ENCODE results near the gene TMEM272. TPM values are rescaled to one million over a fixed set of nuclear protein-coding genes. Genes with fewer than 3 reads are reported as not detected.
A peak's percentile ranks its signal among the peaks of the same experiment; 100 is the strongest.

The TMEM272 gene
- total RNA-seq, 3 donors from 2014 or later (not counting 1 experiment from before 2014, with no cell fraction given), result 0.08 TPM; not detected in 2

- no peak for ATAC-seq
- Histone ChIP-seq H3K9me3 (ENCODE audit: control insufficient read depth, insufficient read depth, low read length) (no peaks in the 10 kb centered on the region), H3K4me1 (ENCODE audit: control insufficient read depth, insufficient read depth, low read length) (peaks cover 30% of the 10 kb centered on the region), H3K27ac (ENCODE audit: low read length) (no peak overlapping the region), H3K36me3 (ENCODE audit: control insufficient read depth, insufficient read depth, low read length) (no peaks in the 10 kb centered on the region), H3K27me3 (ENCODE audit: control insufficient read depth, insufficient read depth, low read length) (no peaks in the 10 kb centered on the region), H3K4me3 (ENCODE audit: low read length) (no peak overlapping the region)
- 87% methylated on average over 19 of the region's 19 CpGs for WGBS (ENCODE audit: insufficient coverage)
- Mint-ChIP-seq H3K4me1 (peaks cover 29 to 30% of the 10 kb centered on the region in 2 donors), H3K27ac (no peak overlapping the region), H3K4me3 (no peak overlapping the region), H3K36me3 (no peaks in the 10 kb centered on the region), H3K9me3 (no peaks in the 10 kb centered on the region), H3K27me3 (ENCODE audit: low read depth in 2 of 2) (peaks cover 7 to 9% of the 10 kb centered on the region in 2 donors)
- DNase-seq, result no peak
- intact Hi-C loops (cut with micrococcal nuclease), result no loop called here
- TF ChIP-seq CTCF (IDR thresholded peaks at IDR 0.05), result no peak
Observed at GRCh38 chr13:51816604-51817249, 28.2 kb downstream of the TMEM272 start.

DNA sequence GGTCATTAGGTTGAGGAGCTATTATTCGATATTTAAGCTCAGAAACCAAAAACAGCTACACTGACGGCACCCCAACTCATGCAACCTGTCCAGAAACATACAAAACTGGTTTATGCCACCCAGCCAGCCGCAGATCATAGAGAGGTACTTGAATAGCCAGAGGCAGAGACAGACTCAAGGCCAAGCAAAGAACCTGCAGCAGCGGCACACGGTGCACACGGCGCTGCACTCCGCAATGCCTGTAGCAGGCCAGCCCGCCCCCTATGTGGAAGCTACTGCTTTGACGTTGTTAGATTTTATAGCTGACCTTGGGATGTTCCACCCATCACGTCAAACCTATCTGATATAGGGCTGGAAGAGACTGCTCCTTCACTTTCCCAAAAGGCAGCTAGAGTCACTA lies 29.1 kb downstream of the TMEM272 start:
- DNase-seq (no peak), ATAC-seq (no peak)
- intact Hi-C loops (cut with micrococcal nuclease), result loop anchor here (1.0 to 2.0 kb wide), 4 partner anchors 16 to 385 kb away; no protein-coding TSS in a partner anchor
- no peaks in the 10 kb centered on the region for H3K9me3 ChIP-seq (ENCODE audit: control insufficient read depth, insufficient read depth, low read length)
- H3K9me3 Mint-ChIP-seq, result no peaks in the 10 kb centered on the region
- H3K27ac Mint-ChIP-seq, result no peak overlapping the region
- no peaks in the 10 kb centered on the region for H3K36me3 Mint-ChIP-seq
- peaks cover 32% of the 10 kb centered on the region for H3K4me1 ChIP-seq (ENCODE audit: control insufficient read depth, insufficient read depth, low read length)
- H3K27me3 ChIP-seq (ENCODE audit: control insufficient read depth, insufficient read depth, low read length), result no peaks in the 10 kb centered on the region
- WGBS (ENCODE audit: insufficient coverage), result 90% methylated on average over 11 of the region's 11 CpGs
- no peak overlapping the region for H3K27ac ChIP-seq (ENCODE audit: low read length)
- H3K27me3 Mint-ChIP-seq (ENCODE audit: low read depth in 2 of 2), result peaks cover 7 to 9% of the 10 kb centered on the region in 2 donors
- H3K36me3 ChIP-seq (ENCODE audit: control insufficient read depth, insufficient read depth, low read length), result no peaks in the 10 kb centered on the region
- H3K4me3 ChIP-seq (ENCODE audit: low read length), result no peak overlapping the region
- no peak overlapping the region for H3K4me3 Mint-ChIP-seq
- no peak for TF ChIP-seq CTCF (IDR thresholded peaks at IDR 0.05)
- peaks cover 24 to 26% of the 10 kb centered on the region in 2 donors for H3K4me1 Mint-ChIP-seq

GRCh38 chr13:51814825-51815650 lies 29.9 kb downstream of the TMEM272 start:
- H3K9me3 Mint-ChIP-seq, result no peaks in the 10 kb centered on the region
- peak; percentile 85 for TF ChIP-seq CTCF (IDR thresholded peaks at IDR 0.05)
- DNase-seq (peak; percentile 60 to 91), ATAC-seq (peak; percentile 87 to 91 (median 88))
- peak overlapping the region; percentile 21 for H3K4me3 Mint-ChIP-seq
- H3K4me1 Mint-ChIP-seq, result peaks cover 18 to 23% of the 10 kb centered on the region in 2 donors
- H3K4me3 ChIP-seq (ENCODE audit: low read length), result no peak overlapping the region
- 28% methylated on average over 12 of the region's 13 CpGs for WGBS (ENCODE audit: insufficient coverage)
- peaks cover 7 to 9% of the 10 kb centered on the region in 2 donors for H3K27me3 Mint-ChIP-seq (ENCODE audit: low read depth in 2 of 2)
- H3K36me3 Mint-ChIP-seq, result no peaks in the 10 kb centered on the region
- H3K27me3 ChIP-seq (ENCODE audit: control insufficient read depth, insufficient read depth, low read length), result no peaks in the 10 kb centered on the region
- H3K36me3 ChIP-seq (ENCODE audit: control insufficient read depth, insufficient read depth, low read length), result no peaks in the 10 kb centered on the region
- H3K27ac Mint-ChIP-seq, result peak overlapping the region; percentile 60 to 78
- H3K9me3 ChIP-seq (ENCODE audit: control insufficient read depth, insufficient read depth, low read length), result no peaks in the 10 kb centered on the region
- intact Hi-C loops (cut with micrococcal nuclease), result loop anchor here (1.0 to 2.0 kb wide), 4 partner anchors 17 to 386 kb away; no protein-coding TSS in a partner anchor
- no peak overlapping the region for H3K27ac ChIP-seq (ENCODE audit: low read length)
- H3K4me1 ChIP-seq (ENCODE audit: control insufficient read depth, insufficient read depth, low read length), result peaks cover 31% of the 10 kb centered on the region
